Measurements from ENCODE around the gene VAPA. TPM values are rescaled to one million over a fixed set of nuclear protein-coding genes. Genes with fewer than 3 reads are reported as not detected.

The VAPA gene
- total and polyA plus RNA-seq, 2 donors (not counting 1 experiment from before 2014, with no cell fraction given): 235 to 420 TPM

GRCh38 chr18:9913151-9913525 lies 678 bp upstream of the VAPA start:
- H4K20me1 ChIP-seq (ENCODE audit: control insufficient read depth, extremely low read depth, insufficient read depth, low read length): peaks cover 14% of the 10 kb centered on the region
- no peaks in the 10 kb centered on the region for H3K9me3 ChIP-seq (ENCODE audit: control insufficient read depth, insufficient read depth, low read depth, low read length)
- peak overlapping the region; percentile 75 for H3K4me2 ChIP-seq (ENCODE audit: extremely low read depth, insufficient read depth, low read length)
- peaks cover 6% of the 10 kb centered on the region for H3K27me3 ChIP-seq (ENCODE audit: control insufficient read depth, insufficient read depth, low read length)
- no peak overlapping the region for H3K27ac ChIP-seq (ENCODE audit: insufficient read depth, low read length)
- peaks cover 4% of the 10 kb centered on the region for H3K4me1 ChIP-seq (ENCODE audit: control insufficient read depth, extremely low read depth, insufficient read depth, low read length)
- TF ChIP-seq CTCF (conservative IDR thresholded peaks at IDR 0.05 in 1 of 2, IDR thresholded peaks at IDR 0.05 in 1 of 2; ENCODE audit: low read depth in 1 of 2, low read length in 2 of 2) (no peak), EZH2 (IDR thresholded peaks at IDR 0.05; ENCODE audit: low read length, missing control alignments) (no peak)
- H2AFZ ChIP-seq (ENCODE audit: low read length): peak overlapping the region; percentile 22
- H3K9ac ChIP-seq (ENCODE audit: insufficient read depth, low read length): no peak overlapping the region
- peak in 1 of 2 donors; percentile 55 for DNase-seq (ENCODE audit: low read depth in 2 of 2)
- H3K79me2 ChIP-seq (ENCODE audit: control insufficient read depth, insufficient read depth, low read length): peaks cover 41% of the 10 kb centered on the region
- H3K4me3 ChIP-seq (replicated peaks in 1 of 4; ENCODE audit: control extremely low read depth in 1 of 4, insufficient read depth in 1 of 4, low read depth in 3 of 4, low read length in 4 of 4): peak overlapping the region; percentile 68 to 91 (median 78)
- H3K36me3 ChIP-seq (ENCODE audit: control insufficient read depth, insufficient read depth, low read length): no peaks in the 10 kb centered on the region

GRCh38 chr18:9914334-9914583 lies 443 bp downstream of the VAPA start:
- Histone ChIP-seq H3K27me3 (ENCODE audit: control insufficient read depth, insufficient read depth, low read length) (no peaks in the 10 kb centered on the region), H3K79me2 (ENCODE audit: control insufficient read depth, insufficient read depth, low read length) (peaks cover 53% of the 10 kb centered on the region), H2AFZ (ENCODE audit: low read length) (peak overlapping the region; percentile 45), H3K9ac (ENCODE audit: insufficient read depth, low read length) (peak overlapping the region; percentile 98), H3K27ac (ENCODE audit: insufficient read depth, low read length) (peak overlapping the region; percentile 98), H3K4me2 (ENCODE audit: extremely low read depth, insufficient read depth, low read length) (no peak overlapping the region), H4K20me1 (ENCODE audit: control insufficient read depth, extremely low read depth, insufficient read depth, low read length) (peaks cover 19% of the 10 kb centered on the region), H3K4me3 (replicated peaks in 1 of 4; ENCODE audit: control extremely low read depth in 1 of 4, insufficient read depth in 1 of 4, low read depth in 3 of 4, low read length in 4 of 4) (peak overlapping the region; percentile 35 to 80 (median 72)), H3K36me3 (ENCODE audit: control insufficient read depth, insufficient read depth, low read length) (no peaks in the 10 kb centered on the region), H3K4me1 (ENCODE audit: control insufficient read depth, extremely low read depth, insufficient read depth, low read length) (peaks cover 10% of the 10 kb centered on the region), H3K9me3 (ENCODE audit: control insufficient read depth, insufficient read depth, low read depth, low read length) (no peaks in the 10 kb centered on the region)
- DNase-seq (ENCODE audit: low read depth in 2 of 2): no peak
- TF ChIP-seq EZH2 (IDR thresholded peaks at IDR 0.05; ENCODE audit: low read length, missing control alignments): no peak
- TF ChIP-seq CTCF (conservative IDR thresholded peaks at IDR 0.05 in 1 of 2, IDR thresholded peaks at IDR 0.05 in 1 of 2; ENCODE audit: low read depth in 1 of 2, low read length in 2 of 2): no peak

GRCh38 chr18:9914584-9915290 lies 921 bp downstream of the VAPA start:
- Histone ChIP-seq H3K9ac (ENCODE audit: insufficient read depth, low read length) (peak overlapping the region; percentile 98), H4K20me1 (ENCODE audit: control insufficient read depth, extremely low read depth, insufficient read depth, low read length) (peaks cover 23% of the 10 kb centered on the region), H3K27me3 (ENCODE audit: control insufficient read depth, insufficient read depth, low read length) (no peaks in the 10 kb centered on the region)

More at GRCh38 chr18:9914584-9915290, 921 bp downstream of the VAPA start:
- Histone ChIP-seq H3K27ac (ENCODE audit: insufficient read depth, low read length) (peak overlapping the region; percentile 95), H2AFZ (ENCODE audit: low read length) (no peak overlapping the region), H3K9me3 (ENCODE audit: control insufficient read depth, insufficient read depth, low read depth, low read length) (no peaks in the 10 kb centered on the region), H3K79me2 (ENCODE audit: control insufficient read depth, insufficient read depth, low read length) (peaks cover 57% of the 10 kb centered on the region), H3K4me1 (ENCODE audit: control insufficient read depth, extremely low read depth, insufficient read depth, low read length) (peaks cover 10% of the 10 kb centered on the region), H3K4me2 (ENCODE audit: extremely low read depth, insufficient read depth, low read length) (peak overlapping the region; percentile 89), H3K4me3 (replicated peaks in 1 of 4; ENCODE audit: control extremely low read depth in 1 of 4, insufficient read depth in 1 of 4, low read depth in 3 of 4, low read length in 4 of 4) (peak overlapping the region; percentile 65 to 98 (median 84)), H3K36me3 (ENCODE audit: control insufficient read depth, insufficient read depth, low read length) (no peaks in the 10 kb centered on the region)
- peak; percentile 61 to 78 for DNase-seq (ENCODE audit: low read depth in 2 of 2)
- TF ChIP-seq CTCF (conservative IDR thresholded peaks at IDR 0.05 in 1 of 2, IDR thresholded peaks at IDR 0.05 in 1 of 2; ENCODE audit: low read depth in 1 of 2, low read length in 2 of 2) (no peak), EZH2 (IDR thresholded peaks at IDR 0.05; ENCODE audit: low read length, missing control alignments) (no peak)
